A673 (cell line): ENCODE measurements around the gene RIPK1.

Source experiments
- EZH2 ChIP-seq: fragments of 200-600 bp; sonication (generic); IDR thresholded peaks from 2 replicates; pipeline ENCODE4 v1.6.1; 2017; ENCODE audit warnings: borderline replicate concordance, low read depth, mild to moderate bottlenecking, mixed read lengths, antibody characterized with exemption, low read length; ENCODE audit not compliant: poor library complexity, severe bottlenecking
- TF ChIP-seq, protein P1 (sequence below): fragments of 300-800, 200-600 bp; sonication (generic); conservative IDR thresholded peaks from 2 replicates; pipeline ENCODE4 v1.5.1; 2017; ENCODE audit warnings: low read depth, mild to moderate bottlenecking, antibody characterized with exemption, low read length, moderate library complexity, mixed read lengths

DNA sequence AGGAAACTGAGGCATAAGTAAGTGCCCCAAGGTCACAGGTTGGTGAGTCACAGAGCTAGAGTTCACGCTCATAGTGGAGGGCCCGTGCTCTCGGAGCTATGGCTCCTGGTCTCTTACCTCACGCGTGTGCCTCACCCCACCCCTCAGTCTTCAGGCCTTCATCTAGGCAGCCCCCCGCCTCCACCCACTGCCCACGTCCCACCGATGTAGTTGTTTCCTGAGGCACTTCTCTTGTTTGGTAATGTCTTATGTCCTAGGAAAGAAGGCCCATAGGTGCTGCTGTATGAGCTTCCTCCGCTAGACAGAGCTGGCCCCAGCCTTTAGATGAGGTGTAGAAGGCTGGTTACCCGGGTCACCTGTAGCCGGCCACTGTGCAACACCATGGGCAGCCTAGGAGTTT is 5.1 kb downstream of the RIPK1 start:
- TF ChIP-seq, protein P1, sequence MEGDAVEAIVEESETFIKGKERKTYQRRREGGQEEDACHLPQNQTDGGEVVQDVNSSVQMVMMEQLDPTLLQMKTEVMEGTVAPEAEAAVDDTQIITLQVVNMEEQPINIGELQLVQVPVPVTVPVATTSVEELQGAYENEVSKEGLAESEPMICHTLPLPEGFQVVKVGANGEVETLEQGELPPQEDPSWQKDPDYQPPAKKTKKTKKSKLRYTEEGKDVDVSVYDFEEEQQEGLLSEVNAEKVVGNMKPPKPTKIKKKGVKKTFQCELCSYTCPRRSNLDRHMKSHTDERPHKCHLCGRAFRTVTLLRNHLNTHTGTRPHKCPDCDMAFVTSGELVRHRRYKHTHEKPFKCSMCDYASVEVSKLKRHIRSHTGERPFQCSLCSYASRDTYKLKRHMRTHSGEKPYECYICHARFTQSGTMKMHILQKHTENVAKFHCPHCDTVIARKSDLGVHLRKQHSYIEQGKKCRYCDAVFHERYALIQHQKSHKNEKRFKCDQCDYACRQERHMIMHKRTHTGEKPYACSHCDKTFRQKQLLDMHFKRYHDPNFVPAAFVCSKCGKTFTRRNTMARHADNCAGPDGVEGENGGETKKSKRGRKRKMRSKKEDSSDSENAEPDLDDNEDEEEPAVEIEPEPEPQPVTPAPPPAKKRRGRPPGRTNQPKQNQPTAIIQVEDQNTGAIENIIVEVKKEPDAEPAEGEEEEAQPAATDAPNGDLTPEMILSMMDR = no peak
- no peak for TF ChIP-seq EZH2
